Tibial nerve (tissue), 4 donors: ENCODE data around the gene KSR2.

ENCODE experiments used
- CTCF ChIP-seq, 5 experiments: fragments of 200-600 bp in 3 of 5; fragments of 450-650 bp in 2 of 5; sonication (generic) in 3 of 5; IDR thresholded peaks; one replicate each; pipeline ENCODE4 v1.5.1; 2016 to 2019; ENCODE audit warnings: antibody characterized with exemption in 5 of 5, mild to moderate bottlenecking in 3 of 5, moderate library complexity in 2 of 5
- EP300 ChIP-seq, 2 donors: sonication (generic); formaldehyde crosslinking; IDR thresholded peaks; one replicate each; pipeline ENCODE4 v1.6.1; 2017; ENCODE audit warnings: antibody characterized with exemption in 2 of 2, mild to moderate bottlenecking in 1 of 2

DNA sequence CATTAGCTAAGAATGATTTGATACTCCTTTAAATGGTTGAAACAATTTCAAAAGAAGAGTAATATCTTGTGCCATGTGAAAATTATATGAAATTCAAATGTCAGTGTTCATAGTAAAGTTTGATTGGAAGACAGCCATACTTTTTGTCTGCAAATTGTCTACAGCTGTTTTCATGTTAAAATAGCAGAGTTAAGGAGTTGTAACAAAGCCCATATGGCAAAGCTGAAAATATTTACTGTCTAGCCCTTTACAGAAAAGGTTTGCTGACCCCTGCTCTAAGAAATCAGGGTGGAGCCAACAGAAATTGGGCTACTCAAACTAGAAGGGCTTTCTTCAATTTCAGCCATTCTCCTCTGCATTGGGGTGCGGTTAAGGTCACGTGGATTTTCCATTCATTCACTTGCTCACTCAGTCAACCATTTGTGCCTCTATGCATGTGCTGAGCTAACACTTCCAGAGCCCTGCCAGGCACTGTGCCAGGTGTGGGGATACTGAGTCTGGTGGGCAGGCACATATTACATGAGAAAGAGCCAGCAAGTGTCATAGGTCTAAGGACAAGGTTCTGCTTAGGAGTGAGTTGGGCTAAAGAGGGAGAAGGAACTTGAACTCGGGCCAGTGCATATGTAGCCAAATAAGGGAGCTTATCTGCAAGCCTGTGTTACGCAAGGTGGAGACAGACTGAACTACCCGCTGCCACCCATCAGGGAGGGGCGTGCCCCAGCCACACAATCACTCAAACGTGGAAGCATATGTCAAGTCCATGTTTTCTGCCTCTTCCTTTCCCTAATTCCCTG lies 467.5 kb downstream of the KSR2 start:
- no peak for TF ChIP-seq CTCF (IDR thresholded peaks at IDR 0.05)
- no peak for TF ChIP-seq EP300 (IDR thresholded peaks at IDR 0.05)
